Esophagus mucosa (tissue), 1 donor: ENCODE results near the gene OR1J2. TPM values are rescaled to one million over a fixed set of nuclear protein-coding genes. Genes with fewer than 3 reads are reported as not detected.
A peak's percentile ranks its signal among the peaks of the same experiment; 100 is the strongest.
"Not testable (repeated sequence)": the region's sequence is repeated elsewhere in the genome, so short reads cannot be mapped to it uniquely, and the experiment has no call there.

Experiments
- ATAC-seq: fragments of 200-7000 bp; cut with Tn5 transposase; one replicate; pipeline ENCODE4 v1.9.1; 2020
- total RNA-seq: library from RNA; stranded (reverse); gene quantifications from one replicate; pipeline ENCODE4 v1.2.4, GENCODE V29; 2023
- donor health status: DM: yes; HTN: yes; CAD: no.

The OR1J2 gene
- not detected for total RNA-seq

- no peak for ATAC-seq
These were observed at the start of gene OR1J2 for GRCh38 chr9:122510502-122510901. Gene OR1J2, plus strand, starts transcription at chr9:122510802. Its CDS starts 0 bp downstream, at chr9:122510802.

GRCh38 chr9:122463828-122464632 is 46.6 kb upstream of the OR1J2 start:
- peak; percentile 53 for ATAC-seq

- ATAC-seq = peak; percentile 81
These were observed 45.7 kb upstream of the OR1J2 start for GRCh38 chr9:122464633-122465567.

GRCh38 chr9:122466456-122466855 is 44.1 kb upstream of the OR1J2 start:
- no peak for ATAC-seq

- ATAC-seq = no peak
These were observed 41.9 kb upstream of the OR1J2 start for GRCh38 chr9:122468735-122469134.

GRCh38 chr9:122474561-122474960 is 36.0 kb upstream of the OR1J2 start:
- no peak for ATAC-seq

- ATAC-seq = no peak
These were observed 34.9 kb upstream of the OR1J2 start for GRCh38 chr9:122475717-122476116.

GRCh38 chr9:122477346-122477745 is 33.3 kb upstream of the OR1J2 start:
- no peak for ATAC-seq

GRCh38 chr9:122477826-122478225 is 32.8 kb upstream of the OR1J2 start, which contains the start of gene OR1J1:
Gene OR1J1, minus strand, starts transcription at chr9:122477926. Its CDS starts 0 bp downstream, at chr9:122477926.
- no peak for ATAC-seq

GRCh38 chr9:122479062-122479461 is 31.5 kb upstream of the OR1J2 start:
- no peak for ATAC-seq

GRCh38 chr9:122498883-122499288 is 11.7 kb upstream of the OR1J2 start:
- ATAC-seq = peak; percentile 94

GRCh38 chr9:122506964-122507363 is 3.6 kb upstream of the OR1J2 start:
- no peak for ATAC-seq

- ATAC-seq = no peak
These were observed 7.6 kb downstream of the OR1J2 start for GRCh38 chr9:122518226-122518625.

GRCh38 chr9:122518841-122519240 is 8.2 kb downstream of the OR1J2 start, which contains the start of gene OR1J4:
Gene OR1J4, plus strand, starts transcription at chr9:122519141. Its CDS starts 0 bp downstream, at chr9:122519141.
- no peak for ATAC-seq

- ATAC-seq = no peak
These were observed 8.8 kb downstream of the OR1J2 start for GRCh38 chr9:122519376-122519775.

- no peak for ATAC-seq
These were observed 16.0 kb downstream of the OR1J2 start for GRCh38 chr9:122526602-122527001.

- no peak for ATAC-seq
These were observed 16.6 kb downstream of the OR1J2 start, which contains the start of gene OR1N1 for GRCh38 chr9:122527193-122527592. Gene OR1N1, minus strand, starts transcription at chr9:122527293. Its CDS starts 0 bp downstream, at chr9:122527293.

- not testable (repeated sequence) for ATAC-seq
These were observed 20.6 kb downstream of the OR1J2 start for GRCh38 chr9:122531157-122531556.

GRCh38 chr9:122536134-122536533 is 25.5 kb downstream of the OR1J2 start:
- no peak for ATAC-seq

- not testable (repeated sequence) for ATAC-seq
These were observed 26.5 kb downstream of the OR1J2 start for GRCh38 chr9:122537066-122537465.

- no peak for ATAC-seq
These were observed 28.2 kb downstream of the OR1J2 start for GRCh38 chr9:122538757-122539156.

- no peak for ATAC-seq
These were observed 35.6 kb downstream of the OR1J2 start for GRCh38 chr9:122546196-122546595.

GRCh38 chr9:122551371-122551770 is 40.8 kb downstream of the OR1J2 start:
- no peak for ATAC-seq
